WTC11 (cell line): ENCODE data around the gene PLA2G1B.

Source experiments
- ZBTB21 ChIP-seq: sonication (generic); formaldehyde crosslinking; IDR thresholded peaks from 2 replicates; pipeline ENCODE4 v1.8.1; 2023; ENCODE audit warnings: mild to moderate bottlenecking, missing genetic modification reagents, borderline replicate concordance
- TF ChIP-seq, protein P1 (sequence below): sonication (generic); formaldehyde crosslinking; IDR thresholded peaks from 2 replicates; pipeline ENCODE4 v1.8.1; 2022; ENCODE audit warnings: mild to moderate bottlenecking, moderate library complexity, missing genetic modification reagents
- TF ChIP-seq, protein P2 (sequence below): fragments of 200-600 bp; IDR thresholded peaks from 2 replicates; pipeline ENCODE4 v1.8.0; 2022; ENCODE audit warnings: antibody characterized with exemption
- TF ChIP-seq, protein P3 (sequence below): sonication (generic); formaldehyde crosslinking; IDR thresholded peaks from 2 replicates; pipeline ENCODE4 v1.8.0; 2022; ENCODE audit warnings: mild to moderate bottlenecking, missing genetic modification reagents
- TF ChIP-seq, protein P4 (sequence below): sonication (generic); formaldehyde crosslinking; IDR thresholded peaks from 2 replicates; pipeline ENCODE4 v1.8.1; 2022; ENCODE audit warnings: low read depth, missing genetic modification reagents, borderline replicate concordance
- TF ChIP-seq, protein P5 (sequence below): sonication (generic); formaldehyde crosslinking; IDR thresholded peaks from 2 replicates; pipeline ENCODE4 v1.8.1; 2023; ENCODE audit warnings: mild to moderate bottlenecking, missing genetic modification reagents

DNA sequence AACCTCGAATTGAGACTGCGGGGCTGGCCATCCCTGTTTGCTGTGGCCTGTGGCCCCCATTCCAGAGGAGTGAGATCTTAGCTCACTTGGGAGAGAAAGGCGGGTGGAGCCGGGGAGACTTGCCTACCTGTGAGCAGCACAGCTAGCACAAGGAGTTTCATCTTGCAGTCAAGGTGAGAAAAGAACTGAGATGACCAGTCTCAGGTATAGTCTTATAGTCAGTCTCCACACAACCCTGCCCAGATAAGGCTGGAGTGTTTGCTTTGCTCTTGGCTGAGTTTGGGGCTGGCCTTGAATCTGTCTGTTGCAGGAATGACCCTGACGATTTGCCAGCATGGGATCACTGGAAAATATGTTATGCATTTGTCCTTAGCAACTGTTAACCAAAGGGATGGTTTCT is at the start of gene PLA2G1B:
- TF ChIP-seq, protein P1, sequence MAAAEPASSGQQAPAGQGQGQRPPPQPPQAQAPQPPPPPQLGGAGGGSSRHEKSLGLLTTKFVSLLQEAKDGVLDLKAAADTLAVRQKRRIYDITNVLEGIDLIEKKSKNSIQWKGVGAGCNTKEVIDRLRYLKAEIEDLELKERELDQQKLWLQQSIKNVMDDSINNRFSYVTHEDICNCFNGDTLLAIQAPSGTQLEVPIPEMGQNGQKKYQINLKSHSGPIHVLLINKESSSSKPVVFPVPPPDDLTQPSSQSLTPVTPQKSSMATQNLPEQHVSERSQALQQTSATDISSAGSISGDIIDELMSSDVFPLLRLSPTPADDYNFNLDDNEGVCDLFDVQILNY (CRISPR knock-in tag) = no peak
- TF ChIP-seq ZBTB21 = no peak
- TF ChIP-seq, protein P2, sequence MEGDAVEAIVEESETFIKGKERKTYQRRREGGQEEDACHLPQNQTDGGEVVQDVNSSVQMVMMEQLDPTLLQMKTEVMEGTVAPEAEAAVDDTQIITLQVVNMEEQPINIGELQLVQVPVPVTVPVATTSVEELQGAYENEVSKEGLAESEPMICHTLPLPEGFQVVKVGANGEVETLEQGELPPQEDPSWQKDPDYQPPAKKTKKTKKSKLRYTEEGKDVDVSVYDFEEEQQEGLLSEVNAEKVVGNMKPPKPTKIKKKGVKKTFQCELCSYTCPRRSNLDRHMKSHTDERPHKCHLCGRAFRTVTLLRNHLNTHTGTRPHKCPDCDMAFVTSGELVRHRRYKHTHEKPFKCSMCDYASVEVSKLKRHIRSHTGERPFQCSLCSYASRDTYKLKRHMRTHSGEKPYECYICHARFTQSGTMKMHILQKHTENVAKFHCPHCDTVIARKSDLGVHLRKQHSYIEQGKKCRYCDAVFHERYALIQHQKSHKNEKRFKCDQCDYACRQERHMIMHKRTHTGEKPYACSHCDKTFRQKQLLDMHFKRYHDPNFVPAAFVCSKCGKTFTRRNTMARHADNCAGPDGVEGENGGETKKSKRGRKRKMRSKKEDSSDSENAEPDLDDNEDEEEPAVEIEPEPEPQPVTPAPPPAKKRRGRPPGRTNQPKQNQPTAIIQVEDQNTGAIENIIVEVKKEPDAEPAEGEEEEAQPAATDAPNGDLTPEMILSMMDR = no peak
- TF ChIP-seq, protein P3, sequence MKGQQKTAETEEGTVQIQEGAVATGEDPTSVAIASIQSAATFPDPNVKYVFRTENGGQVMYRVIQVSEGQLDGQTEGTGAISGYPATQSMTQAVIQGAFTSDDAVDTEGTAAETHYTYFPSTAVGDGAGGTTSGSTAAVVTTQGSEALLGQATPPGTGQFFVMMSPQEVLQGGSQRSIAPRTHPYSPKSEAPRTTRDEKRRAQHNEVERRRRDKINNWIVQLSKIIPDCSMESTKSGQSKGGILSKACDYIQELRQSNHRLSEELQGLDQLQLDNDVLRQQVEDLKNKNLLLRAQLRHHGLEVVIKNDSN (CRISPR knock-in tag) = no peak
- TF ChIP-seq, protein P4, sequence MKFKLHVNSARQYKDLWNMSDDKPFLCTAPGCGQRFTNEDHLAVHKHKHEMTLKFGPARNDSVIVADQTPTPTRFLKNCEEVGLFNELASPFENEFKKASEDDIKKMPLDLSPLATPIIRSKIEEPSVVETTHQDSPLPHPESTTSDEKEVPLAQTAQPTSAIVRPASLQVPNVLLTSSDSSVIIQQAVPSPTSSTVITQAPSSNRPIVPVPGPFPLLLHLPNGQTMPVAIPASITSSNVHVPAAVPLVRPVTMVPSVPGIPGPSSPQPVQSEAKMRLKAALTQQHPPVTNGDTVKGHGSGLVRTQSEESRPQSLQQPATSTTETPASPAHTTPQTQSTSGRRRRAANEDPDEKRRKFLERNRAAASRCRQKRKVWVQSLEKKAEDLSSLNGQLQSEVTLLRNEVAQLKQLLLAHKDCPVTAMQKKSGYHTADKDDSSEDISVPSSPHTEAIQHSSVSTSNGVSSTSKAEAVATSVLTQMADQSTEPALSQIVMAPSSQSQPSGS (CRISPR knock-in tag) = no peak
- TF ChIP-seq, protein P5, sequence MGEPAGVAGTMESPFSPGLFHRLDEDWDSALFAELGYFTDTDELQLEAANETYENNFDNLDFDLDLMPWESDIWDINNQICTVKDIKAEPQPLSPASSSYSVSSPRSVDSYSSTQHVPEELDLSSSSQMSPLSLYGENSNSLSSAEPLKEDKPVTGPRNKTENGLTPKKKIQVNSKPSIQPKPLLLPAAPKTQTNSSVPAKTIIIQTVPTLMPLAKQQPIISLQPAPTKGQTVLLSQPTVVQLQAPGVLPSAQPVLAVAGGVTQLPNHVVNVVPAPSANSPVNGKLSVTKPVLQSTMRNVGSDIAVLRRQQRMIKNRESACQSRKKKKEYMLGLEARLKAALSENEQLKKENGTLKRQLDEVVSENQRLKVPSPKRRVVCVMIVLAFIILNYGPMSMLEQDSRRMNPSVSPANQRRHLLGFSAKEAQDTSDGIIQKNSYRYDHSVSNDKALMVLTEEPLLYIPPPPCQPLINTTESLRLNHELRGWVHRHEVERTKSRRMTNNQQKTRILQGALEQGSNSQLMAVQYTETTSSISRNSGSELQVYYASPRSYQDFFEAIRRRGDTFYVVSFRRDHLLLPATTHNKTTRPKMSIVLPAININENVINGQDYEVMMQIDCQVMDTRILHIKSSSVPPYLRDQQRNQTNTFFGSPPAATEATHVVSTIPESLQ = no peak
